Gastrocnemius medialis (tissue), 4 donors: ENCODE measurements around the gene VIT.

ENCODE experiments used
- POLR2A ChIP-seq, 2 donors: fragments of 450-650 bp; IDR thresholded peaks; one replicate each; pipeline ENCODE4 v1.6.1; 2017; ENCODE audit warnings: antibody characterized with exemption in 2 of 2, mild to moderate bottlenecking in 2 of 2, moderate library complexity in 2 of 2
- TF ChIP-seq, protein P1 (sequence below), 5 experiments: fragments of 450-650 bp in 3 of 5; fragments of 200-600 bp in 2 of 5; sonication (generic) in 2 of 5; IDR thresholded peaks in 4 of 5; conservative IDR thresholded peaks in 1 of 5; 1 replicate in 4 of 5; 2 replicates in 1 of 5; pipeline ENCODE4 v1.5.1; 2016 to 2019; ENCODE audit warnings: antibody characterized with exemption in 5 of 5, mild to moderate bottlenecking in 3 of 5, moderate library complexity in 3 of 5

DNA sequence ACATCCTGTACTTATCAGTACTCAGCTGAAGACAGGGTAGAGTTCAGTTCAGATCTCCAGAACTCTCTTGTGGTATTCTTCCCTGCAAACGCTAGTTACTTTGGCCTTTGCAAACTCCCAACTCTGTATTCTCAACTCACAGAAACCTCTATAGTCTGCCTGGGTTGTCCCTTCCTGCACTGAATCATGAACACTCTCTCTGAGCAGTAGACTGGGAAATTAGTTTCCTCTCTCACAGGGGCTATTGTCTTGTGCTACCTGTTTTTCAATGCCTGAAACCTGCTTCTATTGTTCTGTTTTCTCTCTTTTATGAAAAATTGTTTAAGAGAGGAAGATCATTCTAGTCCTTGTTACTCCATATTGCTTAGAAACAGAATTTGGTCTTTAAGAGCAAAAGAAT lies 134.7 kb downstream of the VIT start:
- TF ChIP-seq, protein P1, sequence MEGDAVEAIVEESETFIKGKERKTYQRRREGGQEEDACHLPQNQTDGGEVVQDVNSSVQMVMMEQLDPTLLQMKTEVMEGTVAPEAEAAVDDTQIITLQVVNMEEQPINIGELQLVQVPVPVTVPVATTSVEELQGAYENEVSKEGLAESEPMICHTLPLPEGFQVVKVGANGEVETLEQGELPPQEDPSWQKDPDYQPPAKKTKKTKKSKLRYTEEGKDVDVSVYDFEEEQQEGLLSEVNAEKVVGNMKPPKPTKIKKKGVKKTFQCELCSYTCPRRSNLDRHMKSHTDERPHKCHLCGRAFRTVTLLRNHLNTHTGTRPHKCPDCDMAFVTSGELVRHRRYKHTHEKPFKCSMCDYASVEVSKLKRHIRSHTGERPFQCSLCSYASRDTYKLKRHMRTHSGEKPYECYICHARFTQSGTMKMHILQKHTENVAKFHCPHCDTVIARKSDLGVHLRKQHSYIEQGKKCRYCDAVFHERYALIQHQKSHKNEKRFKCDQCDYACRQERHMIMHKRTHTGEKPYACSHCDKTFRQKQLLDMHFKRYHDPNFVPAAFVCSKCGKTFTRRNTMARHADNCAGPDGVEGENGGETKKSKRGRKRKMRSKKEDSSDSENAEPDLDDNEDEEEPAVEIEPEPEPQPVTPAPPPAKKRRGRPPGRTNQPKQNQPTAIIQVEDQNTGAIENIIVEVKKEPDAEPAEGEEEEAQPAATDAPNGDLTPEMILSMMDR (IDR thresholded peaks at IDR 0.05 in 4 of 5, conservative IDR thresholded peaks at IDR 0.05 in 1 of 5), result no peak
- TF ChIP-seq POLR2A (IDR thresholded peaks at IDR 0.05), result no peak
